GM12801 (cell line): ENCODE results near the gene GREM2.

Source experiments
- CTCF ChIP-seq: IDR thresholded peaks from one replicate; pipeline ENCODE4 v1.5.1; 2011; ENCODE audit warnings: control low read depth; ENCODE audit not compliant: insufficient read length; ENCODE audit errors: extremely low read depth

Gene GREM2

GRCh38 chr1:240475832-240476231, 136.1 kb downstream of the GREM2 start:
- TF ChIP-seq CTCF = no peak

GRCh38 chr1:240474133-240474614, 137.8 kb downstream of the GREM2 start:
- no peak for TF ChIP-seq CTCF

GRCh38 chr1:240468656-240469055, 143.3 kb downstream of the GREM2 start:
- no peak for TF ChIP-seq CTCF

GRCh38 chr1:240467895-240468294, 144.1 kb downstream of the GREM2 start:
- no peak for TF ChIP-seq CTCF

GRCh38 chr1:240466509-240466908, 145.4 kb downstream of the GREM2 start:
- no peak for TF ChIP-seq CTCF

- no peak for TF ChIP-seq CTCF
Measured at GRCh38 chr1:240465531-240465940, 146.4 kb downstream of the GREM2 start.

- TF ChIP-seq CTCF = no peak
Measured at GRCh38 chr1:240464099-240464498, 147.9 kb downstream of the GREM2 start.

- TF ChIP-seq CTCF = no peak
Measured at GRCh38 chr1:240462766-240463395, 149.1 kb downstream of the GREM2 start.
